ENCODE data around the gene CCDC154.

CCDC154 gene

GRCh38 chr16:1424028-1424427, 20.3 kb downstream of the CCDC154 start:
- TF ChIP-seq CTCF (conservative IDR thresholded peaks at IDR 0.05) (no peak), ZFX (IDR thresholded peaks at IDR 0.05) (no peak)
- H3K27ac ChIP-seq = 0 out of 2 replicates have a peak overlapping the region, but pooled peaks have one; percentile 1

GRCh38 chr16:1422076-1422475, 22.3 kb downstream of the CCDC154 start:
- TF ChIP-seq CTCF (conservative IDR thresholded peaks at IDR 0.05) = no peak
- H3K27ac ChIP-seq = peak overlapping the region; percentile 93

- TF ChIP-seq ZFX (IDR thresholded peaks at IDR 0.05) (no peak), CTCF (conservative IDR thresholded peaks at IDR 0.05) (no peak)
- H3K27ac ChIP-seq = peak overlapping the region; percentile 93
These were observed 24.2 kb downstream of the CCDC154 start for GRCh38 chr16:1420111-1420539.

GRCh38 chr16:1416521-1416941, 27.8 kb downstream of the CCDC154 start:
- TF ChIP-seq CTCF (conservative IDR thresholded peaks at IDR 0.05) (no peak), ZFX (IDR thresholded peaks at IDR 0.05) (no peak)
- H3K27ac ChIP-seq = no peak overlapping the region

GRCh38 chr16:1414532-1415260, 29.7 kb downstream of the CCDC154 start, which contains the start of gene UNKL:
Gene UNKL, minus strand, starts transcription at chr16:1414704. Its CDS starts 13 bp downstream, at chr16:1414691.
- TF ChIP-seq CTCF (conservative IDR thresholded peaks at IDR 0.05) = no peak
- no peak for TF ChIP-seq ZFX (IDR thresholded peaks at IDR 0.05)
- H3K27ac ChIP-seq = peak within 1 kb of the TSS; percentile 76

GRCh38 chr16:1413684-1414531, 30.4 kb downstream of the CCDC154 start:
- peak overlapping the region; percentile 76 for H3K27ac ChIP-seq
- TF ChIP-seq CTCF (conservative IDR thresholded peaks at IDR 0.05) (peak; percentile 87), ZFX (IDR thresholded peaks at IDR 0.05) (no peak)

GRCh38 chr16:1412847-1413246, 31.5 kb downstream of the CCDC154 start:
- TF ChIP-seq CTCF (conservative IDR thresholded peaks at IDR 0.05) (no peak), ZFX (IDR thresholded peaks at IDR 0.05) (no peak)
- H3K27ac ChIP-seq = no peak overlapping the region

All from C4-2B (cell line).